Body of pancreas (tissue), 4 donors: ENCODE measurements around the gene ARVCF. TPM values are rescaled to one million over a fixed set of nuclear protein-coding genes. Genes with fewer than 3 reads are reported as not detected.

ENCODE experiments used
- ATAC-seq: fragments of 150-250 bp; one replicate; pipeline ENCODE4 v1.9.1; 2016
- DNase-seq, 4 donors: peaks; one replicate each; pipeline ENCODE4 v3.0.0-alpha.2; 2019
- H3K27ac ChIP-seq, 4 donors: fragments of 200-600 bp; sonication (generic); 1 replicate in 3 of 4; 2 replicates in 1 of 4; pipeline versions ENCODE4 v1.5.1 to v1.6.1; 2016 to 2019; ENCODE audit warnings: mild to moderate bottlenecking in 1 of 4, mixed read lengths in 1 of 4, moderate library complexity in 1 of 4
- H3K27me3 ChIP-seq, 2 donors: fragments of 200-600 bp; sonication (generic); one replicate each; pipeline ENCODE4 v1.6.0; 2016; ENCODE audit warnings: mild to moderate bottlenecking in 1 of 2
- H3K36me3 ChIP-seq, 2 donors: fragments of 200-600 bp; sonication (generic); replicated peaks in 1 of 2; 2 replicates each; pipeline ENCODE4 v1.5.1; 2016; ENCODE audit warnings: low read depth in 2 of 2; ENCODE audit not compliant: insufficient read depth in 1 of 2
- H3K4me1 ChIP-seq: fragments of 200-600 bp; sonication (generic); one replicate; pipeline ENCODE4 v1.6.0; 2016
- H3K4me3 ChIP-seq, 2 donors: fragments of 200-600 bp; sonication (generic); 1 replicate in 1 of 2; 2 replicates in 1 of 2; pipeline ENCODE4 v1.5.1; 2016 to 2019
- H3K9me3 ChIP-seq, 3 donors: fragments of 200-600 bp; sonication (generic); 1 replicate in 2 of 3; 2 replicates in 1 of 3; pipeline ENCODE4 v1.5.1; 2016
- CTCF ChIP-seq, 7 experiments: fragments of 450-650 bp in 4 of 7; fragments of 200-600 bp in 3 of 7; sonication (generic) in 3 of 7; IDR thresholded peaks; one replicate each; pipeline ENCODE4 v1.5.1; 2016 to 2019; ENCODE audit warnings: antibody characterized with exemption in 7 of 7
- POLR2A ChIP-seq, 3 donors: fragments of 450-650 bp; IDR thresholded peaks; one replicate each; pipeline ENCODE4 v1.6.1; 2016; ENCODE audit warnings: antibody characterized with exemption in 3 of 3, mild to moderate bottlenecking in 2 of 3
- WGBS, 2 donors: methylation state at CpG; one replicate each; pipeline ENCODE4 v1.1.5; 2017; 5-methylcytosine and 5-hydroxymethylcytosine counted together
- intact Hi-C: fragments of 100-400 bp; cut with DNase I; formaldehyde crosslinking; loops from one replicate; pipeline ENCODE4 v1.15.1; 2023
- total RNA-seq, 2 donors: library from RNA; depleted of rRNA; stranded (reverse); fragments of >200 nt; gene quantifications; one replicate each; pipeline ENCODE4 v1.1.0, GENCODE V29; 2016

The ARVCF gene
- total RNA-seq, 2 donors from 2014 or later = 36.6 to 150 TPM

DNA sequence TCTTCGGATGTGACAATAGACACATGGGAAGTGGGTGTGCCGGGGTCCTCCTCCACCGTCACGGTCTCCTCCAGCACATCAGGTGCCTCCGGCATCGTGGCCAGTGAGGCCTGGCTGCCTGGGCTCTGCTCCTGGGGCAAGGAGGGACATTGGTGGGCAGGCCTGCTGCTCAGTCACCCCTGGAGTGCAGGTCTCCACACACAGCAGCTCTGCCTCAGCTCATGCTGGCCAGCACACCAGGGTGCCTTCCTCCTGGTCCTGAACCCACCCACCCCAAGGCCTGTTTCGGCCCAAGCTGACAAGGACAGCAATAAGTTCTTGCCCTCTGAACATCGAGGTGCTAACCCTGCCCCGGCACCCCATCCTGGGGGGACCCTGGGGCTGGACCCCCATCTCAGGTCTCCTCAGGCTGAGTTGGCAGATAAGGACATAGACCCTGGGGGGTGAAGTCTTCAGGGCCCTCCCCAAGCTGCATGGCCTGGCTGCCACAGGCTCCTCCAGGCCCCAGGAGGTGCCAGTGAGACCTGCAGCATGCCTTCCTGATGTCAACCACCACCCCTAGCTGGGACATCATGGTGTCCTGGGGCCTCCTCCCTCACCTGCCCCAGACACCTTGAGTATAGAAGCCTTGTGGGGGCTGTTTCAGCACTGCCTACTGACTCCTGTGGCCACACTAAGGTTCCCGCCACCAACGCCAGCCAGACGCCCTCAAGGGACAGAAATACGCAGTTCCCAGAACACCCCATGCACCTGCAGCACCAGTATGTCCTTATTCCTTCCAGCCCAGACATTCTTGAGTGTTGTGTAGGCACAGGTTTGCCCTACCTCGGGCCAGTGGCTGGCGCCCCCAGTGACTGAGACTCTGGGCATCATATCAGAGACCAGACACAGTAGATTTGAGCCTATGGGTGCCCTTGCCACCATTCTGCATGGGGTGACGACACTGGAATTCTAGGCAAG lies 34.4 kb downstream of the ARVCF start:
- DNase-seq (no peak), ATAC-seq (no peak)
- H3K9me3 ChIP-seq = no peaks in the 10 kb centered on the region
- H3K36me3 ChIP-seq = no peaks in the 10 kb centered on the region
- no peak overlapping the region for H3K27ac ChIP-seq
- no peak overlapping the region for H3K4me3 ChIP-seq
- no peaks in the 10 kb centered on the region for H3K27me3 ChIP-seq
- TF ChIP-seq CTCF (IDR thresholded peaks at IDR 0.05) (no peak), POLR2A (IDR thresholded peaks at IDR 0.05) (no peak)
- H3K4me1 ChIP-seq = peaks cover 23% of the 10 kb centered on the region
- 89 to 100% methylated on average over 1 to 16 of the region's 16 CpGs for WGBS, 2 donors
- intact Hi-C loops = no loop called here

DNA sequence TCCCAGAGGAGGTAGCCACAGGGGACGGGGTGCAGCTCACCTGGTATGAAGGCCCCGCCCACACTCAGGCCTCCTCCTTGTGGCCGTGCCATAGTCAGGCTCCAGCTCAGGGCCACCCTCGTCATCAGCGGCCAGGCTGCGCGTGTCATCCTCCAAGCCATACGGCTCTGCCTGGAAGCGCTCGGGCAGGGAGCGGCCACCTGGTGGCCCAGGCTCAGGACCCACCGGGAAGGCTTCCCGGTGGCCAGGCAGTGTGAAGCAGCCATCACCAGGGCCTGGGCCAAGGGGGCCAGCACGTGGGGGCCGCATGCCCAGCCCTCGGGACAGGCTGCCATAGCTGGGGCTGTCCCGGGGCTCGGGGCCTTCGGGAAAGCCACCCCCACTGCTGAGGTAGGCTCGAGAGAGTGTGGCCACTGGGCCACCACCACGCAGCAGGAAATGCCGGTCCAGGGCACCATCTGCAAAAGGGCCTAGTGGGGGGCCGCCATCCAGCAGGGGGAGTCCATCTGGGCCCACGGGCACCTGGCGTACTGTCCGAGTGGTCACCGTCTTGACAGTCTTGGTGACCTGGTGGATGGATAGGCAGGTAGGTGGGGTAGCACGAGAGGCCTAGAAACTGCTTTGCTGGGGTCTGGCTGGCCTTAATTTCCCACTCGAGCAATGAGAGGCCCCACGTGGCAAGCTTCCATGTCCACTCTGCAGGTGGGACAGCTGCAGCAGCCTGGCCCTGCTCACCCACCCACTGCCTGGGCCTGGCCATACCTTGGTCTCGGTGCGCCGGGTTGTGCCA lies 35.3 kb downstream of the ARVCF start:
- Histone ChIP-seq H3K27ac (no peak overlapping the region), H3K9me3 (no peaks in the 10 kb centered on the region), H3K4me3 (no peak overlapping the region), H3K36me3 (no peaks in the 10 kb centered on the region), H3K4me1 (peaks cover 18% of the 10 kb centered on the region), H3K27me3 (no peaks in the 10 kb centered on the region)
- intact Hi-C loops = no loop called here
- ATAC-seq (no peak), DNase-seq (no peak)
- TF ChIP-seq POLR2A (IDR thresholded peaks at IDR 0.05) (no peak), CTCF (IDR thresholded peaks at IDR 0.05) (no peak)
- 90% methylated on average over 33 of the region's 33 CpGs; no CpG with 5 or more reads in 1 of the 2 donors for WGBS, 2 donors

- DNase-seq (no peak), ATAC-seq (no peak)
- intact Hi-C loops = no loop called here
- 87 to 100% methylated on average over 2 to 7 of the region's 7 CpGs for WGBS, 2 donors
- Histone ChIP-seq H3K9me3 (no peaks in the 10 kb centered on the region), H3K27me3 (no peaks in the 10 kb centered on the region), H3K4me1 (peaks cover 12% of the 10 kb centered on the region), H3K4me3 (no peak overlapping the region), H3K36me3 (no peaks in the 10 kb centered on the region), H3K27ac (no peak overlapping the region)
- TF ChIP-seq POLR2A (IDR thresholded peaks at IDR 0.05) (no peak), CTCF (IDR thresholded peaks at IDR 0.05) (no peak)
Measured at GRCh38 chr22:19980766-19981165, 35.9 kb downstream of the ARVCF start.

DNA sequence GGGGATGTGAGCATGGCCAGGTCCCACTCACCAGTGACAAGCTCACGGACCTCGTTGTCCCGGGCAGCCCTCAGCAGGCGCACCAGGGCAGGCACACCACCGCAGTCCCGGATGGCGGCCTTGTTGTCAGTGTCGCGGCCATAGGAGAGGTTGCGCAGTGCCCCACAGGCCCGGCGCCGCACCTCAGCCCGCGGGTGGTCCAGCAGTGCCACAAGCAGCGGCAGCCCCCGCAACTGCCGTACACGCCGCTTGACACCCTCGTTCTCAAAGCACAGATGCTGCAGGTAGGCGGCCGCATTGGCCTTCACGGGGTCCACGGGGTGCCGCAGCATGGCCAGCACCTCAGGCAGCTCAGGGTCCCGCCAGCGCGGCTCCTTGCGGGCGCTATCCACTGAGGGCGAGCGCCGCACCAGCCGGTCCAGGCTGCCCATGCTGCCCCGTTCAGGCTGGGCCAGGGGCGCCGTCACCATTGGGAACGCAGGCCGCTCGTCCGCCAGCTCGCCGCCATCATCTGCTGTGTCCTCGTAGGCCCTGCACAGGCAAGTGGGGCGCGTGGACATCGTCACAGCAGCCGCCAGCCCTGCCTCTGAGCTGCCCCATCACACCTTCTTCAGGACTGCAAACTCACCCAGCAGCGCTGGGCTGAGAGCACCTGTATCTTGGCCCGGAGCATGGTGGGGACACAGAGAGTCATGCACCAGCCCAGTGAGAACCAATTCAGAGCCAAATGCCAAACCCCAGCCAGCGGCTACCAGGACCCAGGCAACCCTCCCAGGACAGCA lies 36.7 kb downstream of the ARVCF start:
- no peaks in the 10 kb centered on the region for H3K27me3 ChIP-seq
- ATAC-seq (no peak), DNase-seq (no peak)
- intact Hi-C loops = loop anchor here (10.0 kb wide), 1 partner anchor 315 kb away; no protein-coding TSS in a partner anchor
- H3K9me3 ChIP-seq = no peaks in the 10 kb centered on the region
- TF ChIP-seq POLR2A (IDR thresholded peaks at IDR 0.05) (no peak), CTCF (IDR thresholded peaks at IDR 0.05) (no peak)
- H3K4me1 ChIP-seq = peaks cover 4% of the 10 kb centered on the region
- H3K4me3 ChIP-seq = no peak overlapping the region
- H3K27ac ChIP-seq = no peak overlapping the region
- 78 to 93% methylated on average over 6 to 41 of the region's 52 CpGs for WGBS, 2 donors
- H3K36me3 ChIP-seq = no peaks in the 10 kb centered on the region
